Kidney epithelial cell (primary cell): ENCODE data around the gene TMEM26. TPM values are rescaled to one million over a fixed set of nuclear protein-coding genes. Genes with fewer than 3 reads are reported as not detected.

Experiments used
- DNase-seq: peaks from one replicate; pipeline ENCODE4 v3.0.0-alpha.2; 2010; ENCODE audit warnings: low read depth
- H3K27me3 ChIP-seq: 2 replicates; pipeline ENCODE4 v1.6.0; 2011; ENCODE audit warnings: low read length; ENCODE audit not compliant: control insufficient read depth, insufficient read depth
- H3K36me3 ChIP-seq: 2 replicates; pipeline ENCODE4 v1.5.1; 2011; ENCODE audit warnings: low read length; ENCODE audit not compliant: control insufficient read depth, insufficient read depth
- H3K4me3 ChIP-seq: 2 replicates; pipeline ENCODE4 v1.5.1; 2011; ENCODE audit warnings: low read depth, mild to moderate bottlenecking, control low read depth, low read length
- CTCF ChIP-seq: IDR thresholded peaks from 2 replicates; pipeline ENCODE4 v1.5.1; 2011; ENCODE audit warnings: mild to moderate bottlenecking, moderate library complexity, low read length, control low read depth, inconsistent platforms; ENCODE audit not compliant: insufficient read depth, poor library complexity, severe bottlenecking
- total RNA-seq: library from RNA; depleted of rRNA; stranded (reverse); fragments of >200 nt; gene quantifications from 2 replicates; pipeline ENCODE4 v1.2.3, GENCODE V29; 2015

Gene TMEM26
- total RNA-seq, 1 donor from 2014 or later: 0.33 TPM

GRCh38 chr10:61411706-61412105, 41.5 kb downstream of the TMEM26 start:
- H3K4me3 ChIP-seq: no peak overlapping the region
- H3K27me3 ChIP-seq: no peaks in the 10 kb centered on the region
- H3K36me3 ChIP-seq: no peaks in the 10 kb centered on the region
- no peak for TF ChIP-seq CTCF
- no peak for DNase-seq

GRCh38 chr10:61410353-61411070, 42.7 kb downstream of the TMEM26 start:
- H3K4me3 ChIP-seq: no peak overlapping the region
- no peak for DNase-seq
- no peak for TF ChIP-seq CTCF
- no peaks in the 10 kb centered on the region for H3K36me3 ChIP-seq
- no peaks in the 10 kb centered on the region for H3K27me3 ChIP-seq

- H3K4me3 ChIP-seq: no peak overlapping the region
- DNase-seq: no peak
- H3K27me3 ChIP-seq: no peaks in the 10 kb centered on the region
- no peak for TF ChIP-seq CTCF
- no peaks in the 10 kb centered on the region for H3K36me3 ChIP-seq
Measured at GRCh38 chr10:61409157-61409556, 44.0 kb downstream of the TMEM26 start.

- Histone ChIP-seq H3K27me3 (no peaks in the 10 kb centered on the region), H3K4me3 (no peak overlapping the region), H3K36me3 (no peaks in the 10 kb centered on the region)
- no peak for DNase-seq
- no peak for TF ChIP-seq CTCF
Measured at GRCh38 chr10:61408105-61408504, 45.1 kb downstream of the TMEM26 start.

- no peaks in the 10 kb centered on the region for H3K27me3 ChIP-seq
- DNase-seq: no peak
- H3K36me3 ChIP-seq: no peaks in the 10 kb centered on the region
- TF ChIP-seq CTCF: no peak
- H3K4me3 ChIP-seq: no peak overlapping the region
Measured at GRCh38 chr10:61406736-61407135, 46.4 kb downstream of the TMEM26 start.

- Histone ChIP-seq H3K4me3 (no peak overlapping the region), H3K36me3 (no peaks in the 10 kb centered on the region), H3K27me3 (no peaks in the 10 kb centered on the region)
- TF ChIP-seq CTCF: no peak
- DNase-seq: no peak
Measured at GRCh38 chr10:61406242-61406641, 46.9 kb downstream of the TMEM26 start.
